ENCODE measurements around the gene PRTFDC1.

- TF ChIP-seq CTCF (IDR thresholded peaks at IDR 0.05) (no peak), EP300 (IDR thresholded peaks at IDR 0.05) (no peak), POLR2A (IDR thresholded peaks at IDR 0.05) (no peak)
These were observed 67.6 kb downstream of the PRTFDC1 start for GRCh38 chr10:24884793-24885192.
